Measurements from ENCODE around the gene ARHGAP19.

GRCh38 chr10:97336006-97336405, 43.6 kb upstream of the ARHGAP19 start:
- TF ChIP-seq CTCF (IDR thresholded peaks at IDR 0.05), result no peak
- no peak for TF ChIP-seq POLR2AphosphoS5 (IDR thresholded peaks at IDR 0.05)

Measured in sigmoid colon (tissue), 4 donors.